ENCODE data around the gene SPEN. TPM values are rescaled to one million over a fixed set of nuclear protein-coding genes. Genes with fewer than 3 reads are reported as not detected.

SPEN gene
- total and polyA plus RNA-seq, 9 of the 15 experiments (the other 6 are each of a cell fraction or from before 2014, with no cell fraction given), result 5.7 to 87.5 (median 27.2) TPM

- peak; percentile 43; the same call in 1 of the 2 replicates for TF ChIP-seq ZBTB40 (IDR thresholded peaks at IDR 0.05)
- TF ChIP-seq ZBTB40 (CRISPR knock-in tag; IDR thresholded peaks at IDR 0.05), result no peak
- no peak for TF ChIP-seq CREBBP (IDR thresholded peaks at IDR 0.05; ENCODE audit: low read depth, low read length)
- no peak for TF ChIP-seq NR2F6 (CRISPR knock-in tag; IDR thresholded peaks at IDR 0.05)
- no peak for TF ChIP-seq ZNF512 (tag; IDR thresholded peaks at IDR 0.05)
- TF ChIP-seq ELF2 (CRISPR knock-in tag; IDR thresholded peaks at IDR 0.05), result no peak
- no peak for TF ChIP-seq CHD4 (IDR thresholded peaks at IDR 0.05; ENCODE audit: insufficient read depth, insufficient replicate concordance, low read depth, low read length, poor library complexity, severe bottlenecking)
- TF ChIP-seq SRSF7 (optimal IDR thresholded peaks at IDR 0.05; ENCODE audit: low read depth, low read length), result no peak
- no peak for TF ChIP-seq SMC3 (conservative IDR thresholded peaks at IDR 0.05; ENCODE audit: insufficient read depth, low read depth, low read length)
- peak; percentile 6; the same call in 1 of the 2 replicates for TF ChIP-seq KDM2B (CRISPR knock-in tag; IDR thresholded peaks at IDR 0.05)
- no peak for TF ChIP-seq PTBP1 (IDR thresholded peaks at IDR 0.05; ENCODE audit: low read depth, low read length)
- TF ChIP-seq ARID2 (IDR thresholded peaks at IDR 0.05), result no peak
- no peak for TF ChIP-seq ZNF24 (IDR thresholded peaks at IDR 0.05)
- TF ChIP-seq YY1 (IDR thresholded peaks at IDR 0.05; ENCODE audit: borderline replicate concordance in 1 of 3, control insufficient read depth in 1 of 3, extremely low read depth in 1 of 3, insufficient read depth in 3 of 3, insufficient read length in 1 of 3, insufficient replicate concordance in 2 of 3, low read depth in 1 of 3, low read length in 2 of 3), result peak in 2 of 3 experiments; percentile 80 to 90
Observed at GRCh38 chr1:15848929-15849774, 1.6 kb downstream of the SPEN start (continued).

Measured in K562 (cell line).